Limb (tissue), 2 donors: ENCODE measurements around the gene SNAPC1.

Source experiments
- DNase-seq, 2 donors: peaks; one replicate each; pipeline ENCODE4 v3.0.0-alpha.2; 2016; ENCODE audit errors: extremely low spot score in 2 of 2

Gene SNAPC1

GRCh38 chr14:61811882-61812346 lies 49.7 kb downstream of the SNAPC1 start:
- no peak for DNase-seq

- DNase-seq = peak; percentile 6 to 62
Measured at GRCh38 chr14:61812347-61813095, 50.3 kb downstream of the SNAPC1 start, which contains the start of gene SYT16. SYT16 (plus strand) TSS chr14:61812703.

GRCh38 chr14:61813096-61813606 lies 50.9 kb downstream of the SNAPC1 start:
- DNase-seq = peak in 1 of 2 donors; percentile 44

- DNase-seq = no peak
Measured at GRCh38 chr14:61822458-61822857, 60.2 kb downstream of the SNAPC1 start.

GRCh38 chr14:61832783-61833182 lies 70.6 kb downstream of the SNAPC1 start:
- DNase-seq = no peak

GRCh38 chr14:61836184-61836583 lies 74.0 kb downstream of the SNAPC1 start:
- no peak for DNase-seq

GRCh38 chr14:61836807-61837206 lies 74.6 kb downstream of the SNAPC1 start:
- no peak for DNase-seq

- DNase-seq = peak; percentile 83 to 84
Measured at GRCh38 chr14:61837336-61838229, 75.4 kb downstream of the SNAPC1 start.

GRCh38 chr14:61838661-61839245 lies 76.5 kb downstream of the SNAPC1 start:
- DNase-seq = no peak

GRCh38 chr14:61839507-61839906 lies 77.3 kb downstream of the SNAPC1 start:
- DNase-seq = no peak

- DNase-seq = peak in 1 of 2 donors; percentile 32
Measured at GRCh38 chr14:61841145-61841544, 78.9 kb downstream of the SNAPC1 start.
